GM19025 (cell line): Measurements from ENCODE around the gene SIRPA.

Experiments used
- ATAC-seq: cut with Tn5 transposase; IDR thresholded peaks from one replicate; pipeline ENCODE4 v1.9.1; 2021; ENCODE audit warnings: mild to moderate bottlenecking, low read depth, moderate library complexity; ENCODE audit not compliant: unreplicated experiment

Gene SIRPA

DNA sequence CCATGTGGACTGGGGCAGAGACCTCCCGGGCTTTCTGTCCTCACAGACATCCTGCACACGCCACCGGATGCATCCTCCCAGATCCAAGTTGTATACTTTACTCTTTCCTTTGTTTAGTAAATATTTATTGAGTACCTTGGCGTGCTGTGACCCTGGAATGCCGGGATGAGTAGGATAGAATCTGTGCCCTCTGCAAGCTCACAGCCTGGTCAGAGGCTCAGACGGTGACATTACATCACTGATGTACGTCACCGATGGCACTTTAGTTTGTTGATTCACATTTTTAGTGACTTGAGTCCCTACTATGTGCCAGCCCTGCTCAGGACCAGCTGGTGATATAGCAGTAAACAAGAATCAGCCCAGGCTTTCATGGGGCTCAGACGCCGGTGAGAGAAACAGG, 32.9 kb downstream of the SIRPA start:
- ATAC-seq = no peak

DNA sequence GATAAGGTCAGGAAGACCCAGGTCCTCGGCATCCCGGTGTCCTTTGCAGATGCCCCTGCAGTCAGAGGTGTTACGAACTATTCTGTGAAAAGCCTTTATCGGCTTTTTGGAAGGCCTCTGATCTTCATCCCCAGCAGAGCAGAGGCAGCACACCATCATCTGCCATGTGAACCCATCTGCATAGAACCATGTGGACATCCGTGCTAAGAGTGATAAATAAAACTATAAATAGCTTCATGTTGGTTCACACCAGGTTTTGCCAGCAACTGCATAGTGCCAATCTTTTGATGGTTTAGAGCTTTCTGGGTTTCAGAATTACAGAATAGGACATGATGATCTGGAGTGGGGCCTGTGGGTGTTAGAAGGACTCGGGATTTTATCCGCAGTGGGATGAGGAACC, 33.6 kb downstream of the SIRPA start:
- no peak for ATAC-seq

DNA sequence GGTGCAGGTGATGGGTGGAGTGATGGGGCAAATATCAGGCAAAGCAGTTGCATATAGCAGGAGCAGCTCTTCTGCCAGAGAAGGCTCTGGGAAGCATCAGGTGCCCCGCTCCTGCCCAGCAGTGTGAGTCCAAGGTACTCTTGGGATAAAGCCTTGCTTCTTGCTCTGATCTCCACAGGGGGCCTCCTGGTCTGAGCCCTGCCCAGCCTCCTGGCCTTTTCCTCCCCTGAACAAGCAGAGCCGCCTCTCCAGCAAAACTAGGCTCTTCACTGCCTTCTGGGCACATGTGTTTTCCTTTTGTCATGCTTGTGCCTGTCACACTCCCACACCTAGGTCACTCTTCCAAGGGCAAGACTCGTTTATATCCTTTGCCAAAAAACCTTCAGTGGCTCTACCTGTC, 34.3 kb downstream of the SIRPA start:
- no peak for ATAC-seq

DNA sequence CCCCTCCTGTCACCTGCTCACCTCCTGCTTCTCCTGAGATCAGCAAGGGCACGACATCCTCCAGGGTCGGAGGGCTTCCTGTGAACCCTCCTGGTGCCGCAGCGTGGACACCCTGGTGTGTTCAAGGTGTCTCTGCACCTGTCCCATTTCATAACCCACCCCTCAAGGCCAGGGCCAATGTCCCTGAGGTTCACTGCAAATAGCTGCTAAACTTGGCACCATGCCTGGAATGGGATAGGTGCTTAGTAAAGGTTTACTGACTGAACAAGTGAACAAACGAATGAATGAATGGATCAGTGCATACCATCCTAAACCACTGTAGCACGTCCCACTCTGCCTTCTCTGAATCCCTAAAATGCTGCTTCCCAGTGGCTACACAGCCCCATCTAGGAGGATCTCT, 35.0 kb downstream of the SIRPA start:
- ATAC-seq = no peak

DNA sequence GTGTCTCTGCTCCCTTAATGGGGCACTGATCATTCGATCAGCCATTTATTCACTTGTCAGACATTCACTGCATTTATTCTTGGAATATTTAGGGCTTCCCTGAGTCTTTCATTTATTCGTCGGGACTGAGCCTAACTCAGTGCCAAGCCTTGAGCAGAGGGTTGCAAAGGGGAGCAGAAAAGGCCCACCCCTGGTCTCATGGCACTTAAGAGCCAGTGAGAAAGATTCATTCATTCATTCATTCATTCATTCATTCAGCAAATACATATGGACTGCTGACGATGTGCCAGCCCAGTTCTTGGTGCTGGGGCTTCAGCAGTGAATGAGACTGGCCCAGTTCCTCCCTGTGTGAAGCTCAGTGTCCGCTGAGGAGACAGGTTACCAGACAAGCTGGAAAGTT, 36.6 kb downstream of the SIRPA start:
- no peak for ATAC-seq

DNA sequence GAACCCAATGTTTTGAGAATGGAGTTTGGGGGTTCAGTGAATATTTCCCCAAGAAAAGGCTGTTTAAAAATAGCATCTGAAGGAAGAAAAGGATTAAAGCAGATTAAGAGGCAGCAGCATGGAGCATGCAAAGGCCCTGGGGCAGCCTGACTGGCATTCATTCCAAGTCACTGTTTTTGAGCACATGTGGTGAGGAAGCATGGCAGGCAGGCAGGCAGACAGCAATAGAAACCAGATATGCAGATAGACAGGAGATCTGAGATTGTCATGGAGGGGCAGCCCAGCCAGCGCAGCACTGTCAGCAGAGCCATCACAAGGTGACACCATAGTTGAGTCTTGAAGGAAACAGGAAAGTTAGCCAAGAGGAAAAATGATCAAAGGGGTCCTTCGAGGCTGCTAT, 37.8 kb downstream of the SIRPA start:
- ATAC-seq = no peak

DNA sequence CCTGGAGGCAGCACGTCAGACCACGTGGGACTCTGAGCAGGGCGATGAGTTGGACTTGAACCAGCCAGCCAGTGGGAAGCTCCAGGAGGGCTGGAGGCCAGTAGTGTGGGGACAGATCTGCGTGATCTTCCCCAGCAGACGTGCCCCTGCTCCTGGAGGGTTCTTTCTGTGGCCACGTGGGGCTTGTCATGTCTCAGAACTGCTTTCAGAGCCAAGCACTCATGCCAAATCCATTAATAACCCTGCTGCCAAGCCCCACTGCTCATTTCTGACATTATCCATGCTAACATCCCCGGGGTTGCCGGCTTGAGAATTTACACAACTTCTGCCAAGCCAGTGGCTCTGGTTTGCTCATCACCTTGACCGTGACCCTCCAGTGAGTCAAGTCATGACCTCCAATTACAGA, 38.3 kb downstream of the SIRPA start:
- no peak for ATAC-seq

DNA sequence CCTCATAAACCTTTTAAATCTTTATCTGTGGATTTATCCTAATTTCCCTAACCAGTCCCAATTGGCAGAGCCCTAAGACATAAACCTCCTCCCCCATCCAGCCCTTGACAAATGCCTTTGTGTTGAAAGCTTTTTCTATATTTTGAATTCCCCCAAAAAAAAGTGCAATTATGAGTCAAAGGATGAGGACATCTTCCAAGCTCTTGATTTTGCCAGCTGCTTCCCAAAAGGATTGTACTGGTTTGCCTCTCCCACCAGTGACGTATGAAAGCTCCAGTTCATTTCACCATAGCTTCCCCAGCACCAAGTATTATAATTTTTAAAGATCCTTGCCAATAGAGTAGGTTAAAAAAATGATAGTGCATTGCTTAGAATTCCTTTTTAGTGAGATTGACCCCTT, 38.9 kb downstream of the SIRPA start:
- ATAC-seq = no peak

DNA sequence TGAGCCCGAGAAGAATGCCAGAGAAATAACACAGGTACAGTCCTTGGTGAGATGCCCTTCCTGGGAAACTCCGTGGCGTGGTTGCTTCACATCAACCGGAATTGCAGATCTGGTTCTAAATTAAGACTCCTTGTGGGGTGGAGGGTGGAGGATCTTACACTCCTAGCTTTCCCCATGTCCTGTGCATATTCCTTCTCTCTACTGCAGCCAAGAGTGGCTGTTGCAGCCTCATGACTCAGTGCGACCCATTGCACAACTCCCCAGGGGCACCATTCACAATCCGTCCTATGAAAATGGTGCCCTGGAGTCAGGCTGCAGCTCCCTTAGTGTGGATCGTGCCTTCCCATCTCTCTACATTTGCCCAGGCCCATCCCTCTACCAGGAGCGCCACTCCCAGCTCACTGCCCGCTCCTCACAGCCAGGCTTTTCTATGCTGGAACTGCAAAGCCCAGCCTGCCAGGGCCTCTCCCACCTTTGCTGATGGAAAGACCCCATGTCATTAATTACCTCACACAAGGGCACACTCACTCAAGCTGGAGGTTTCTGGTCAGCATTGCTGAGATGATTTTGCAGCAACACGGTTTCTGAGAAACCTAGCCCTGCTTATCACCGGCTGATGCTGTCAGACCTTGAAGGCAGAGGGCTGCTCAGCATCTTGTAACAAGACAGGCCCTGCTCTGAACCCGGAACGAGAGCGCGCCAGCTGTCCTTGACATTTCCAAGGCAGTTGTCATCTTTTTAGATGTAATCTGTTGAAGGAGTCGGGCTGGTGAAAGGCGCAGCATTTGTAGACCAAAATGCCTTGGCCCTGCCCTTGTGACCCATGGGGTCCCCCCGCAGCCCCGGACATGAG, 39.7 kb downstream of the SIRPA start:
- no peak for ATAC-seq

DNA sequence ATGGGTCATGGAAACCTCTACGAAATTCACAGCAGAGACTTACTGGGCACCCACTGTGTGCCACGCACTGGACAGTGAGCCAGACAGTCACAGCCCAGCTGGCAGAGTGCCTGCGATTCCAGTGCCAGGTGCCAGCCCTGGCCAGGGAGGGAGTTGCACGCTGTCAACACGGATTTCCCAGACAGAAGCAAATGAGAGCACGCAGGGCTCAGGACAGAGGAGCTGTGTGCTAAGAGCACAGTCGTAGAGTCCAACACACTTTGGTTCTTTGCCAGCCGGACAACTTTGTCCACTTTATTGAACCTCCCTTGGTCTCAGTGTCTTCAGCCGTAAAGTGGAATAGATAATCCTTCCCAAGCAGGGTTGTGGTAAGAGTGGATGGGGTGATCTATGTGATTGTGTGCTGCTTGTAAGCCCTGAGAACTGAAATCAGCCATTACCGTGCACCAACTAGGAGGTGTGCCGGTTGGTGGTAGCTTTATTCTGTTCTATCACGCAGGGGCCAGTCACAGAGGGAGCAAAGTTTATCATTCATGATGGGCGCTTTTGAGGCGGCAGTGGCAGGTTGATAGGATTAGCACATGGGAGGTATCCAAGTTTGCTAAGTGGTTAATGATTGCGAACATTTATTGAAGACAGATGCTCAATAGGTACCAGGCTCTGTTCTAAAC, 40.6 kb downstream of the SIRPA start:
- no peak for ATAC-seq

DNA sequence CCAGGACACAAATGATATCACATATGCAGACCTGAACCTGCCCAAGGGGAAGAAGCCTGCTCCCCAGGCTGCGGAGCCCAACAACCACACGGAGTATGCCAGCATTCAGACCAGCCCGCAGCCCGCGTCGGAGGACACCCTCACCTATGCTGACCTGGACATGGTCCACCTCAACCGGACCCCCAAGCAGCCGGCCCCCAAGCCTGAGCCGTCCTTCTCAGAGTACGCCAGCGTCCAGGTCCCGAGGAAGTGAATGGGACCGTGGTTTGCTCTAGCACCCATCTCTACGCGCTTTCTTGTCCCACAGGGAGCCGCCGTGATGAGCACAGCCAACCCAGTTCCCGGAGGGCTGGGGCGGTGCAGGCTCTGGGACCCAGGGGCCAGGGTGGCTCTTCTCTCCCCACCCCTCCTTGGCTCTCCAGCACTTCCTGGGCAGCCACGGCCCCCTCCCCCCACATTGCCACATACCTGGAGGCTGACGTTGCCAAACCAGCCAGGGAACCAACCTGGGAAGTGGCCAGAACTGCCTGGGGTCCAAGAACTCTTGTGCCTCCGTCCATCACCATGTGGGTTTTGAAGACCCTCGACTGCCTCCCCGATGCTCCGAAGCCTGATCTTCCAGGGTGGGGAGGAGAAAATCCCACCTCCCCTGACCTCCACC, 42.2 kb downstream of the SIRPA start:
- ATAC-seq = no peak

DNA sequence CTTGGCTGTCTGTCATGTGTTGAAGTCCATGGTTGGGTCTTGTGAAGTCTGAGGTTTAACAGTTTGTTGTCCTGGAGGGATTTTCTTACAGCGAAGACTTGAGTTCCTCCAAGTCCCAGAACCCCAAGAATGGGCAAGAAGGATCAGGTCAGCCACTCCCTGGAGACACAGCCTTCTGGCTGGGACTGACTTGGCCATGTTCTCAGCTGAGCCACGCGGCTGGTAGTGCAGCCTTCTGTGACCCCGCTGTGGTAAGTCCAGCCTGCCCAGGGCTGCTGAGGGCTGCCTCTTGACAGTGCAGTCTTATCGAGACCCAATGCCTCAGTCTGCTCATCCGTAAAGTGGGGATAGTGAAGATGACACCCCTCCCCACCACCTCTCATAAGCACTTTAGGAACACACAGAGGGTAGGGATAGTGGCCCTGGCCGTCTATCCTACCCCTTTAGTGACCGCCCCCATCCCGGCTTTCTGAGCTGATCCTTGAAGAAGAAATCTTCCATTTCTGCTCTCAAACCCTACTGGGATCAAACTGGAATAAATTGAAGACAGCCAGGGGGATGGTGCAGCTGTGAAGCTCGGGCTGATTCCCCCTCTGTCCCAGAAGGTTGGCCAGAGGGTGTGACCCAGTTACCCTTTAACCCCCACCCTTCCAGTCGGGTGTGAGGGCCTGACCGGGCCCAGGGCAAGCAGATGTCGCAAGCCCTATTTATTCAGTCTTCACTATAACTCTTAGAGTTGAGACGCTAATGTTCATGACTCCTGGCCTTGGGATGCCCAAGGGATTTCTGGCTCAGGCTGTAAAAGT, 43.5 kb downstream of the SIRPA start:
- no peak for ATAC-seq

DNA sequence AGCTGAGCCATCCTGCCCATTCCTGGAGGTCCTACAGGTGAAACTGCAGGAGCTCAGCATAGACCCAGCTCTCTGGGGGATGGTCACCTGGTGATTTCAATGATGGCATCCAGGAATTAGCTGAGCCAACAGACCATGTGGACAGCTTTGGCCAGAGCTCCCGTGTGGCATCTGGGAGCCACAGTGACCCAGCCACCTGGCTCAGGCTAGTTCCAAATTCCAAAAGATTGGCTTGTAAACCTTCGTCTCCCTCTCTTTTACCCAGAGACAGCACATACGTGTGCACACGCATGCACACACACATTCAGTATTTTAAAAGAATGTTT, 44.0 kb downstream of the SIRPA start:
- no peak for ATAC-seq

DNA sequence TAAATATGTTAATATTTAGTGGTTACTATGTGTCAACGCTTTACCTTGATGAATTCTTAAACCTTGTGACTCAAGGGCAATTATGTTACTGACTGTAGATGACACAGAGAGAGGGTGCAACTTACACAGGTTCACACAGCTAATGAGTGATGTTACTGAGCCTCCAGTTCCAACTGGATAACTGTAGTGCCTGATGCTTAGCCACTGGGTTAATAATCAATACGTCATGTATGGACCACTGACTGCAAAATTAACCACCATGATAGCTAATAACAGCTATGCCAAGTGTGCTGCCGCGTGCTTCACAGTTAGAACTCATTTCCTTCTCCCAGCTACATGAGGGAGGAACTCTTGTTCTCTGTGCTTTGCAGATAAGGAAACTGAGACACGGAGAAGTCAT, 45.4 kb downstream of the SIRPA start:
- no peak for ATAC-seq

DNA sequence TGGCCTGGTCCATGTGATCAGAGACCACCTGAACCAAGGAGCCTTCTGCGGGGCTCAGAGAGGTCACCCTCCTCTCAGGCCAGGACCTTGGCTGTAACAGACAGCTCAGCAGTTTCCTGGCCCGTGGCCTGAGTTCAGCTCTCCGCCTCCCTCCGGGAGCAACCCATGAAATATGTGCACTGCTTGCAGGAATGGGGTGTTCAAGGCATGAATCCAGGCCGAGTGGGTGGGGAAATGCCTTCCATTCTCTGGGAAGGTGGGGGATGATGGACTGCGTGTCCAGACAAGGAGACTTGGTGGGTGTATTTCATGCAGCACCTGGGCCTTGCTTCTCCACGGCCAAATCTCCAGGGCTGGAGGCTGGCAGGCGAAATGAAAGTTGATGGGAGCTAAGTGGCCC, 46.0 kb downstream of the SIRPA start:
- no peak for ATAC-seq

DNA sequence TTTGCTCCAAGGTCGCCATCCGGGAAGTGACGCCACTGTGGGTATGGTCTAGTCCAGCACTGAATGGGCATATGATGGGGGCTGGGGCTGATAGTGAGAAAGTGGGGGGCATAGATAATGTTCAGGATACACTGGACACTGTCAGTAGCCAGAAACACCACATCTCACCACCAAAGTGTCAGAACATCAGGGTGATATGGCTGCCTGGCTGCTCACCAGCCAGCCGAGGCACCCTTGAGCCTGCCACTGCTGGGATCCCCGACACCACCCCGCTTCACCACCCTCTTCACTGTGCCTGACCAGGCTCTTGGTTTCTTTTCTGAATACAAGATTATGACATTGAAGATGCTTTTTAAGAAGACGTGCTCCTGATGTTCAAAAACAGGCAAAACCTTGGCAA, 46.9 kb downstream of the SIRPA start:
- no peak for ATAC-seq

DNA sequence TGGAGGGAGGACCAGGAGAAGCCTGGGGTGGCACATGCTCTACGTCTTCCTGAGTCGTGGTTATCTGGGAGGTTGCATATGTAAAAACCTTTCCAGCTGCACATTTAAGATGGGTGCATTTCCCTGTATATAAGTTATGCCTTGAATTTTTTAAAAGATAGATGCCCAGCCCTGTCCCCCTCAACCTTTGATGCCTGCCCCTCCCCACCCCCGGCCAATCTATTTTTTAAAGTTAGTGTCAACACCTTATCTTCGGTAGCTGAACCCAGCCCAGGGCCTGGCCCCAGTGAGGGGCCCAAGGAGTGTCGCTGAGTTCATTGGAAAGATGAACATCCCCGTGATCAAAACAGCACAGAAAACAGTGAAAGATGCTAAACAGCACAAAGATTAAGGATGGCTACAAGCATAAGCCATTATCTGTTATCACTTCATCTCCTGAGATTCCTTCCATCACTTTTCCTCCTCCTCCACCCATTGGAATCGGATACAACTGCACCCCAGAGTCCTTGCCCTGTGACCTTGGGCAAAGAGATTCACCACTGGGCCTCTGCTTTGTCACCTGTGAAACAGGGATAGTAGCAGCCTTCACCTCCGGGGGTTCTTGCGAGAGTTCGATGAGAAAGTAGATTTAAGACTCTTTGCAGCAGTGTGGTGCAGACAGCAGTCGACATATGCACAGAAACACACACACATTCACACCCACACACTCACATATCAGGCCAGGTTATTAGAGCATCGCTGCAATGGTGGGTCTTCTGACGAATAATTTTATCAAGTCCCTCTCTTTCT, 47.5 kb downstream of the SIRPA start:
- ATAC-seq = no peak

DNA sequence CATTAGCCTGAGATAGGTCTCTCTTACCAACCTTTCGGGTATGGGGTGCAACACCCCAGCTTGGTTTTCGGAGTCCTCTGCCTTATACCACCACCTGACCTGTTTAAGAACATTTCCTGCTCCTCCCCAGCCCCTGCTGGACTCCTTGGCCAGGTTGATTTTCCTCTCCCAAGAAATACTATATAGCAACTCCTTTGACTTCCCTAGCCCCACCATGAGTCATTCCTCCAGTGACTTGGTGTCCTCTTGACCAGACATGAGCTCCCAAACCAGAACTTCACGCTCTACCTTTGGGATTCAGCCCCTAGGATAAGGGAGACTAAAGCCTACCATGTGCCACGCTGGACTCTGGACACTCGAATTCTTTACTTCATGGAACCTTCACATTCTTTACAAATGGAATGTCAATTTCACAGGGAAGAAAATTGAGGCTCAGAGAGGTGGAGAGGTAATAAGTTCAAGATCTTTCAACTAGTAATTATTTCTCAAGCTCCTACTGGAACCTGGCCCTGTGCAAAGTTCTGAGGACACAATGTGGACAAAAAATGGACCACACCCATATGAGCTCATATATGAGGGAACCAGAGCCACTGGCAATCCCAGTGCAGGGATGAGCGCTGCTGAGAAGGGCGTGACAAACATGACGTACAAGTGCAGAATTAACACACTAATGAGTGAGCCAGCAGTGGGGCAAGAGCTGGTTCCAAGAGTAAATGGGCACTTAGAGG, 48.2 kb downstream of the SIRPA start:
- no peak for ATAC-seq

DNA sequence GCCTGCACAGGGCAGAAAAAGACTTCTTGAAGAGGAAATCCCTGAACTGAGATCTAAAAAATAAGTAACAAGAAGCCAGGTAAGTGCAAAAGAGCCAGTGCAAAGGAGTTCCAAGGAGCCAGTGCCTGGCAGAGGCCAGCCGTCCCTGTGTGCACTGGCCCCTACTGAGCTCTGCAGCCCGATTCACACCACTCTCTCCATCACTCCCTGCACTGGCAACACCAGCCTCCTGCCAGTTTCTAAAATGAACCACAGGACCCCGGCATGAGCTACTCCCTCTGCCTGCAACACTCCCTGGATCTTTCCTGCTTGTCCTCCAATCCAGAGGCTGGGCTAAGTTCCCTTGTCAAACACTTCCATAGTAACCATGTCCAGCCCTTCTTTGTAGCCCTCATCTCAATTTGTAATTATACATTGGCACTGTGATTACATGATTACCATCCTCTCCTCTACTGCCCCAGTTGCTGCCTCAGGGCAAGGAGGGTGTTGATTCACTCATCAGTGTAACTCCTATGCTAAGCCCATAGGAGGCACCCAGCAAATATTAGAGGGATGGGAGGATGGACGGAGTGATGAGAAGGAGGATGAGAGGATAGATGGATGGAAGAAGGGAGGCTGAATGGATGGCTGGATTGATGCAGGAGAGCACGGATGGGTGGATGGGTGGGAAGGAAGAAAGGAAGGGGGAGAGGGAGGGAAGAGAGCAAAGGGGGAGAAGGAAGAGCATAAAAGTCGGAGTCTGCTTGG, 49.3 kb downstream of the SIRPA start:
- ATAC-seq = no peak
